GM19351 (cell line): ENCODE results near the gene CAMTA2.
"Not testable (repeated sequence)": the region's sequence is repeated elsewhere in the genome, so short reads cannot be mapped to it uniquely, and the experiment has no call there.

Experiments
- ATAC-seq: cut with Tn5 transposase; IDR thresholded peaks from one replicate; pipeline ENCODE4 v1.9.1; 2021; ENCODE audit warnings: mild to moderate bottlenecking, moderate library complexity; ENCODE audit not compliant: unreplicated experiment

The CAMTA2 gene

GRCh38 chr17:4986951-4987766 lies at the start of gene CAMTA2:
Gene CAMTA2 (minus strand): TSS chr17:4987675. CDS start chr17:4986222, 1,453 bp downstream.
- ATAC-seq: peak; percentile 66

DNA sequence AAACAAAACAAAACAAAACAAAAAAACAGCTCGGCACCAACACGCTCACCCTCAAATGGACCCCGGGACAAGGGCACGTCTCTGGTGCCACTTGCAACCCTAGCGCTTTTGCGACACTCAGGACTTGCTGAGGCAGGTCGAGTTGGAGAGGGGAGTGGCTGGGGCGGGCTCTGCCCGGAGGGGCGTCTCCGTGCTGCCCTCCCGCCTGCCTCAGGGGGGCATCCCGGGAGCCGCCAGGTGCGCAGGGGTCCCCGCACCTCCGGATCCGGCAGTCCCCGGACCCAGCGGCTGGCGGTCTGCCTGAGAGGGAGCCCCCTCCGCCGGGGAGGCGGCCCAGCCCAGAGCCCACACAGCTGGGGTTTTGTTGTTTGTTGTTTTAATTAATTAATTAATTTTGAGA lies 47.8 kb upstream of the CAMTA2 start, which contains the start of gene SLC52A1:
Gene SLC52A1 (minus strand): TSS at position 112 of the 400 bp plus-strand sequence. CDS start 820 bp downstream, outside the sequence.
- no peak for ATAC-seq

DNA sequence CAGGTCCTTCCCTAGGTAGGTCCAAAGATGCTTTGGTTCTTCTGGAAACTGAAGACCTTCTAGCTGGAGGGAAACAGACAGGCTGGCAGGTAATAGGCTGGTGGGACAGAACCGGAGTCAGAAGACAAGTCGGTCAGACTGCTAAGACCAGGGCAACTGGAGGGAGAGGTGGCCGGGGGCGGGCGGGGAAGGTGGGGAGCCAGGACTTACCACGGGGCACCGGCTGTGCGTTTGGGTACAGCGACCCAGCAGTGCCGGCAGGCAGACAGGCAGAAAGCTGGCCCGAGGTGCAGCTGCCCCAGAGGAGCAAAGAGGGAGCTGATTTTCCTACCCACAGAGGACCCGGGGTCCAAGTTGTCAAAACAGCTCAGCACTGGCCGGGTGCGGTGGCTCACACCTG lies 47.2 kb upstream of the CAMTA2 start:
- ATAC-seq: no peak

GRCh38 chr17:5034063-5034462 lies 46.6 kb upstream of the CAMTA2 start:
- no peak for ATAC-seq

DNA sequence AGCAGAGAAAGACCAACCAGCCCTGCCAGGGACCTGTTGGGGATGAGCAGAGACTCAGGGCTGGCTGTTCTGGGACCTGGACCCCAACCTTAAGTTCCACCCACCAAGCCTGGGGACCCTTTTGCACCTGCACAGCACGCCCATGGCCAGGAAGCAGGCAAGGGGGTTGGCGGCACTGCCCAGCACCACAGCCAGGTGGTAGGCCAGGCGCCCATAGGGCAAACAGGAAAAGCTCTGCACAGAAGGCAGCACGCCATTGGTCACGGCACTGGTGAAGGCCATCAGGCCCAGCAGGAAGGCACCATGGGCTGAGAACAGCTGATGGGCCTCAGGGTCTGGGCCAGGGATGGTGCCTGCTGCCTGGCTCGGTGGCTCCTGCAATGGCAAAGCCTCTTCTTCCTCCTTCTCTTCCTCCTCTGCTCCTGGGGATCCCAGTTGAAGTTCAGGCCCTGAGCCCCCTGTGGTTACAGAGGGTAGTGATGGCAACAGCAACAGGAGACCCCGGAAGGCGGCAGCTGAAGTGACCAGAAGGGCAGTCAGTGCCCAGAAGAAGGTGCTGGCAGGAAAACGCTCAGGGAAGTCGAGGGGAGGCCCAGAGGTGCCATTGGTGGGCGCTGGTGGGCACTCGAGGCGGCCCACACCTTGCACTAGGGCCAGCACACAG lies 46.0 kb upstream of the CAMTA2 start:
- ATAC-seq: no peak

GRCh38 chr17:5032865-5033264 lies 45.4 kb upstream of the CAMTA2 start:
- ATAC-seq: no peak

DNA sequence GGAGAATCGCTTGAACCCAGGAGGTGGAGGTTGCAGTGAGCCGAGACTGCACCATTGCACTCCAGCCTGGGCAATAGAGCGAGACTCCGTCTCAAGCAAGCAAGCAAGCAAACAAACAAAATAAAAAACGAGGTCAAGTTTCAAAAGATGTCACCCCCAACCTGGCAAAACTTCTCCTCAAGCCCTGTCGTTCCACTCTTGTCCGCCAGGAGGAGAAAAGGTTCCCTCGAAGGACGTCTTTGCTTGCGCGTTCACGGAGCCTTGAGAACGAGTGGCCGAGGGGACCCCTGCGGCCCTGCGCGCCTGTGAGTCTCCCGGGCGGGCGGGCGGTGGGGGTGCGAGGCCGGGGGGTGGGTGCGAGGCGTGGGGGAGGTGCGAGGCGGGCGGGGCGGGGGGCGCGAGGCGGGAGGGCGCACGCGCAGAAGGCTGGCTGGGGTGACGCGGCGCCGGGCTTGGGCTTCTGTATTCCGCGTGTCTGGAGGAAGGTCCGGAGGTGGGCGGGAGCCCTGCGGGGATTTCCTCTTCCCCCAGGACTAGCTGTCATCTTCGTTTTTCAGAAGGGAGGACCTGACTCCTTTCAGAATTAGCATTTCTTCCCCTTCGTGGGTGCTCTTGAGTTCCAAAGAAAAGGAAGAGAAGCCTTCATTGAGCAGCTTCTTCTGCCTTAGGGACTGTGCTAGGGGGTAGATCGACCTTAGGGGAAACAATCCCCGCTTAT lies 44.0 kb upstream of the CAMTA2 start:
- ATAC-seq: no peak

GRCh38 chr17:5030168-5030567 lies 42.7 kb upstream of the CAMTA2 start:
- not testable (repeated sequence) for ATAC-seq

DNA sequence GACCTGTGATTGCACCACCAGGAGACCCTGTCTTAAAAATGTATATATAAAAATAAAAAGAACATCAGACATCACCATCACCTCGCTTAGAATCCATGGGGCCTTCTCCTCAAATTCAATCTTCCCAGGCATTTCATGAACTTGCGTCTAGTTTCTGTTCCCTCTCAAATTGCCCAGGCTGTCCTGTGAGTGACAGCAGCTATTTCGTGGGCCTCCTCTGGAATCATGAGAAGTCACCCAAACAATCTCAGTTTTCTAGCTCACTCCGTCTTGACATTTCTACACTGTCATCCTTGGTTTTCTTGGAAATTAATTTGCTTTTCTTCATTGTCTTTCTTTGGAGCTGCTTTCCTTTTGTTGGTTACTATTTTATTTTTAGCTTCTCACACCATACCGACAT lies 40.4 kb upstream of the CAMTA2 start:
- ATAC-seq: no peak

DNA sequence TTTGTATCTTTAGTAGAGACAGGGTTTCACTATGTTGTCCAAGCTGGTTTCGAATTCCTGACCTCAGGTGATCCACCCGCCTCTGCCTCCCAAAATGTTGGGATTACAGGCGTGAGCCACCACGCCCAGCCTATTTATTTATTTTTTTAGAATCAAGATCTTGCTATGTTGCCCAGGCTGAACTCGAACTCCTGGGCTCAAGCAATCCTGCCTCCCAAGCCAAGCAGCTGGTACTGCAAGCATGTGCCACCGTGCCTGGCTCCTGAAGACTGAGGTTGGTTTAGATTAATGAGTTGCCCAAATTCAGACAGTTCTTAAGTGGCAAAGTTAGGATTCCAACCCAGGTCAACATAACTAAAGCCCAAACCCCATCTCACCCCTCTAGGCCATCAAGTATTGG lies 39.8 kb upstream of the CAMTA2 start:
- no peak for ATAC-seq

DNA sequence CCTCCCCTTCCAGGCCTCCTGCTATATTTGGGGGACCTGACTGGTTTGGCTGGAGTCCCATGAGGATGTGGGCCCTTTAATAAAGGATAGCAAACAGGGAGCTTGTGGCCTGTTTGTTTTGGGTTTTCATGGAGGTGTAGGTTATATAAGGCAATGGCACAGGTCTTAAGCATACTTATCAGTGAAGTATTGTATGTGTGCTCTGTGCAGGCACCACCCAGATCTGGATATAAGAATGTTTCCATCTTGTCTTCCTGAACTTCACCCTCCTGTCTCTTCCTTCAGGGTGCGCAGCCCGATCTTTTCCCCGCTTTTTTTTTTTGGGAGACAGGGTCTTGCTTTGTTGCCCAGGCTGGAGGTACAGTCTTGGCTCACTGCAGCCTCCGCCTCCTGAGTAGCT lies 37.1 kb upstream of the CAMTA2 start:
- ATAC-seq: no peak

DNA sequence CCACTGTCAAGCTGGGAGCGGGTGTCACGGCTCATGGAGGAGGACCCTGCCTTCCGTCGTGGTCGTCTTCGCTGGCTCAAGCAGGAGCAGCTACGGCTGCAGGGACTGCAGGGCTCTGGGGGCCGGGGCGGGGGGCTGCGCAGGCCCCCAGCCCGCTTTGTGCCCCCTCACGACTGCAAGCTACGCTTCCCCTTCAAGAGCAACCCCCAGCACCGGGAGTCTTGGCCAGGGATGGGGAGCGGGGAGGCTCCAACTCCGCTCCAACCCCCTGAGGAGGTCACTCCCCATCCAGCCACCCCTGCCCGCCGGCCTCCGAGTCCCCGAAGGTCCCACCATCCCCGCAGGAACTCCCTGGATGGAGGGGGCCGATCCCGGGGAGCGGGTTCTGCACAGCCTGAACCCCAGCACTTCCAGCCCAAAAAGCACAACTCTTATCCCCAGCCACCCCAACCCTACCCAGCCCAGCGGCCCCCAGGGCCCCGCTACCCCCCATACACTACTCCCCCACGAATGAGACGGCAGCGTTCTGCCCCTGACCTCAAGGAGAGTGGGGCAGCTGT lies 36.2 kb upstream of the CAMTA2 start:
- ATAC-seq: no peak

GRCh38 chr17:5022171-5022711 lies 34.8 kb upstream of the CAMTA2 start:
- no peak for ATAC-seq

GRCh38 chr17:5020502-5021023 lies 33.1 kb upstream of the CAMTA2 start:
- ATAC-seq: no peak

DNA sequence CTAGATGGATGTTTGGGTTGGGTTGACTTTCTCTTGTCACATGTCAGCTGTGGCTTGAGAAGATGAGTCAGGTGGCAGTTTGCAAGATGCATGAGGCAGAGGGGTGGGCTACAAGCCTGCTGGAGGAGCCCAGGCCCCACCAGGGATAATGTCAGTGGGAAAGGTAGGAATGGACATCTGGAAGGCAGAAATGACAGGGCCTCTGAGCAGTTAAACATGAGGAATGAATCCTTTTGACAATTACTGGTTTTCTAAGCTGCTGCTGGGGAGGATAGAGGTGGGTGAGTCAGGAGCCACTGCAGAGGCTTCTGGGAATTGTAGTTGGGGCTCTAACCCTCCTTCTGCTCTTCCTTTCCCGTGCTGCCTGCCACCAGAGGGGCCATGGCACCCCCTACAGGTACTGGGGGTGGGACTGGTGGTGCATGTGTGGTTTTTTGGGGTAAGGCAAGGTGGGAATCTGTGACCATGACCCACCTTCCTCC lies 32.0 kb upstream of the CAMTA2 start:
- ATAC-seq: no peak

- ATAC-seq: no peak
These were observed 26.9 kb upstream of the CAMTA2 start for GRCh38 chr17:5014357-5014756.

- peak; percentile 43 for ATAC-seq
These were observed 24.5 kb upstream of the CAMTA2 start for GRCh38 chr17:5011928-5012327.

DNA sequence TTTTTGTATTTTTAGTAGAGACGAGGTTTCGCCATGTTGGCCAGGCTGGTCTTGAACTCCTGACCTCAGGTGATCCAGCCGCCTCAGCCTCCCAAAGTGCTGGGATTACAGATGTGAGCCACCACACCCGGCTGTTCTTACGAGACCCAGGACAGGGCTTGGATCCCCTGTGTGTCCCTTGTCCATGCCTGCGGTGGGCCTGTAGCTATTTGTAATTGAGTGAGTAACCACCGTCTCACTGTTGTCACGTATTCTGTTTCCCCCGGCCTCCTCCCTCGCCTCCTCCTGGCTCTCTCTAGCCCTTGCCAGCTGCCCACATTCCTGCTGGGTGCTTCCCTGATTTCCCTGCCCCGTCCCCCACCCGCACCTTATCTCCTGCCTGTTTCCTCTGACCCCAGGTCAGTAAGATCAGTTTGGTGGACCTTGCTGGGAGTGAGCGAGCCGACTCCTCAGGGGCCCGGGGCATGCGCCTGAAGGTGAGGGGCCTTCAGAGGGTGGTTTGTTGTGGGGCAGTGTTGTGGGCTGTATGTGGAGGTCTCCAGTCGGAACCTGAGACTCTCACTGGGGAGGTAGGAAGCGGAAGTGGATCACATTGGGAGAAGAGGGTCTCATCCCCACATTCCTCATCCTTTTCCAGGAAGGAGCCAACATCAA lies 15.9 kb upstream of the CAMTA2 start:
- no peak for ATAC-seq

DNA sequence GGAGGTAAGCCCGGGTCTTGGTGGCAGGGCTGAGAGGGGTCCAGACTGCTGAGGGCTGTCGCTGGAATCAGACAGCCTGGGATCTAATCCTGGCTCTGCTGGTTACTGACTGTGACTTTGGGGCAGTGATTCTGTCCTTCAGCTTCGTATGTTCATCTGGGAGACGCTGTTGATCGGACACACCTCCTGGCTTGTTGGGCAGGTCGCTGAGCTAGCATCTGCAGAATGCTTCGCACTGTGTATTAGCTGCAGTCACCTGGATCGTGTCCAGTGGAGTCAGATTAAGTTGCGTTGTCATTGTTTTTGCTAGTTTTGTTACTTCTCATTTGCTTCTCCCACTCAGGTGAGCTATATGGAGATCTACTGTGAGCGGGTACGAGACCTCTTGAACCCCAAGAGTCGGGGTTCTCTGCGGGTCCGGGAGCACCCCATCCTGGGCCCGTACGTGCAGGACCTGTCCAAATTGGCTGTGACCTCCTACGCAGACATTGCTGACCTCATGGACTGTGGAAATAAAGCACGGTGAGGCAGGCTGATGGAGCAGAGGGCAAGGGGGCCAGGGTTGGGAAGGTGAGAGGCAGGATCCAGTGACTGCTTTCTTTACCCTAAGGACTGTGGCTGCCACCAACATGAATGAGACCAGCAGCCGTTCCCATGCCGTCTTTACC lies 14.8 kb upstream of the CAMTA2 start:
- ATAC-seq: no peak

DNA sequence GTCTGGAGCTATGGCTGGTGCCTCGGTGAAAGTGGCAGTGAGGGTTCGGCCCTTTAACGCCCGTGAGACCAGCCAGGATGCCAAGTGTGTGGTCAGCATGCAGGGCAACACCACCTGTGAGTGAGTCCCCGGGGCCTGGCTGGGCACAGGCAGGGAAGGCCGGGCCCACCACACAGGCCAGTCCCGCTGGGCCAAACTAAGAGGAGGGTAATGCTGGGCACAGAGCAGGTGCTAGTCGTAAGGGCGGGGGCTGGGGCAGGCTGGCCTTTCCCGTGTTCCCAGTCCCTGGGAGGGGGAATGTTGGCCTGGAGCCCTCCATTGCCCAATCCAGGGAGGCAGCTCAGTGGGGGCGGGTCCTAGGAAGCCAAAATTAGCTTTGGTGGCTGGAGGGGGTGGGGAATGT lies 12.8 kb upstream of the CAMTA2 start:
- ATAC-seq: no peak
